Measurements from ENCODE around the gene CHCHD4. TPM values are rescaled to one million over a fixed set of nuclear protein-coding genes. Genes with fewer than 3 reads are reported as not detected.

Gene CHCHD4
- polyA plus RNA-seq, 1 donor (not counting 4 experiments of a cell fraction or from before 2014, with no cell fraction given), result 22.1 TPM

GRCh38 chr3:14161282-14161681 lies 36.6 kb upstream of the CHCHD4 start:
- dilution Hi-C loops (cut with MboI; ENCODE audit: extremely low pct_ligation_motif_present, low sequenced_read_pairs), result no loop called here
- no peak for TF ChIP-seq EZH2 (IDR thresholded peaks at IDR 0.05; ENCODE audit: low read length)
- no peak overlapping the region for H3K27ac ChIP-seq (ENCODE audit: control insufficient read depth, insufficient read depth, low read length)
- peaks cover 5% of the 10 kb centered on the region for H3K9me3 ChIP-seq (ENCODE audit: control insufficient read depth, low read depth, low read length)
- H3K79me2 ChIP-seq (ENCODE audit: control insufficient read depth, insufficient read depth, low read length), result peaks cover 12% of the 10 kb centered on the region
- no peaks in the 10 kb centered on the region for H4K20me1 ChIP-seq (ENCODE audit: control insufficient read depth, extremely low read depth, insufficient read depth, low read length)
- H3K4me2 ChIP-seq (ENCODE audit: control insufficient read depth, extremely low read depth, insufficient read depth, low read depth, low read length), result no peak overlapping the region
- H2AFZ ChIP-seq (ENCODE audit: control insufficient read depth, low read length), result no peak overlapping the region
- no peak overlapping the region for H3K9ac ChIP-seq (ENCODE audit: control insufficient read depth, extremely low read depth, insufficient read depth, low read length)
- no peak overlapping the region for H3K4me3 ChIP-seq (ENCODE audit: control insufficient read depth in 2 of 3, extremely low read depth in 1 of 3, insufficient read depth in 2 of 3, low read depth in 1 of 3, low read length in 3 of 3)
- H3K4me1 ChIP-seq (ENCODE audit: control insufficient read depth, extremely low read depth, insufficient read depth, low read length), result peaks cover 23% of the 10 kb centered on the region
- peaks cover 32 to 81% of the 10 kb centered on the region in 2 experiments for H3K36me3 ChIP-seq (ENCODE audit: control insufficient read depth in 2 of 2, extremely low read depth in 1 of 2, insufficient read depth in 2 of 2, low read length in 2 of 2)
- H3K27me3 ChIP-seq (ENCODE audit: control insufficient read depth, extremely low read depth, insufficient read depth, low read length), result no peaks in the 10 kb centered on the region
- FAIRE-seq, result no peak
- no peaks in the 10 kb centered on the region for H3K9me1 ChIP-seq (ENCODE audit: control insufficient read depth, extremely low read depth, insufficient read depth, low read length)
- DNase-seq (ENCODE audit: low read depth, low spot score), result no peak

- Histone ChIP-seq H4K20me1 (ENCODE audit: control insufficient read depth, extremely low read depth, insufficient read depth, low read length) (no peaks in the 10 kb centered on the region), H3K9ac (ENCODE audit: control insufficient read depth, extremely low read depth, insufficient read depth, low read length) (no peak overlapping the region), H3K79me2 (ENCODE audit: control insufficient read depth, insufficient read depth, low read length) (peaks cover 16% of the 10 kb centered on the region), H3K4me1 (ENCODE audit: control insufficient read depth, extremely low read depth, insufficient read depth, low read length) (peaks cover 29% of the 10 kb centered on the region), H3K27ac (ENCODE audit: control insufficient read depth, insufficient read depth, low read length) (no peak overlapping the region), H3K36me3 (ENCODE audit: control insufficient read depth in 2 of 2, extremely low read depth in 1 of 2, insufficient read depth in 2 of 2, low read length in 2 of 2) (peaks cover 22 to 71% of the 10 kb centered on the region in 2 experiments), H3K4me3 (ENCODE audit: control insufficient read depth in 2 of 3, extremely low read depth in 1 of 3, insufficient read depth in 2 of 3, low read depth in 1 of 3, low read length in 3 of 3) (no peak overlapping the region), H3K9me1 (ENCODE audit: control insufficient read depth, extremely low read depth, insufficient read depth, low read length) (no peaks in the 10 kb centered on the region), H3K4me2 (ENCODE audit: control insufficient read depth, extremely low read depth, insufficient read depth, low read depth, low read length) (no peak overlapping the region), H3K27me3 (ENCODE audit: control insufficient read depth, extremely low read depth, insufficient read depth, low read length) (no peaks in the 10 kb centered on the region), H3K9me3 (ENCODE audit: control insufficient read depth, low read depth, low read length) (peaks cover 5% of the 10 kb centered on the region), H2AFZ (ENCODE audit: control insufficient read depth, low read length) (no peak overlapping the region)
- dilution Hi-C loops (cut with MboI; ENCODE audit: extremely low pct_ligation_motif_present, low sequenced_read_pairs), result no loop called here
- no peak for FAIRE-seq
- no peak for TF ChIP-seq EZH2 (IDR thresholded peaks at IDR 0.05; ENCODE audit: low read length)
- no peak for TF ChIP-seq CTCF (optimal IDR thresholded peaks at IDR 0.05 in 1 of 3, IDR thresholded peaks at IDR 0.05 in 1 of 3, conservative IDR thresholded peaks at IDR 0.05 in 1 of 3; ENCODE audit: extremely low read depth in 1 of 3, insufficient read depth in 2 of 3, low read length in 3 of 3)
- no peak for DNase-seq (ENCODE audit: low read depth, low spot score)
These were observed 34.8 kb upstream of the CHCHD4 start for GRCh38 chr3:14159426-14159825.

- Histone ChIP-seq H3K27ac (ENCODE audit: control insufficient read depth, insufficient read depth, low read length) (no peak overlapping the region), H3K4me1 (ENCODE audit: control insufficient read depth, extremely low read depth, insufficient read depth, low read length) (peaks cover 29% of the 10 kb centered on the region)
- dilution Hi-C loops (cut with MboI; ENCODE audit: extremely low pct_ligation_motif_present, low sequenced_read_pairs), result no loop called here
These were observed 33.7 kb upstream of the CHCHD4 start for GRCh38 chr3:14158370-14158769.

More at GRCh38 chr3:14158370-14158769, 33.7 kb upstream of the CHCHD4 start:
- Histone ChIP-seq H4K20me1 (ENCODE audit: control insufficient read depth, extremely low read depth, insufficient read depth, low read length) (no peaks in the 10 kb centered on the region), H3K27me3 (ENCODE audit: control insufficient read depth, extremely low read depth, insufficient read depth, low read length) (no peaks in the 10 kb centered on the region), H3K79me2 (ENCODE audit: control insufficient read depth, insufficient read depth, low read length) (peaks cover 22% of the 10 kb centered on the region), H3K9ac (ENCODE audit: control insufficient read depth, extremely low read depth, insufficient read depth, low read length) (no peak overlapping the region), H3K4me2 (ENCODE audit: control insufficient read depth, extremely low read depth, insufficient read depth, low read depth, low read length) (no peak overlapping the region), H3K9me1 (ENCODE audit: control insufficient read depth, extremely low read depth, insufficient read depth, low read length) (no peaks in the 10 kb centered on the region), H3K36me3 (ENCODE audit: control insufficient read depth in 2 of 2, extremely low read depth in 1 of 2, insufficient read depth in 2 of 2, low read length in 2 of 2) (peaks cover 24 to 71% of the 10 kb centered on the region in 2 experiments), H2AFZ (ENCODE audit: control insufficient read depth, low read length) (no peak overlapping the region), H3K4me3 (ENCODE audit: control insufficient read depth in 2 of 3, extremely low read depth in 1 of 3, insufficient read depth in 2 of 3, low read depth in 1 of 3, low read length in 3 of 3) (no peak overlapping the region), H3K9me3 (ENCODE audit: control insufficient read depth, low read depth, low read length) (peaks cover 5% of the 10 kb centered on the region)
- TF ChIP-seq EZH2 (IDR thresholded peaks at IDR 0.05; ENCODE audit: low read length), result no peak
- no peak for TF ChIP-seq CTCF (optimal IDR thresholded peaks at IDR 0.05 in 1 of 3, IDR thresholded peaks at IDR 0.05 in 1 of 3, conservative IDR thresholded peaks at IDR 0.05 in 1 of 3; ENCODE audit: extremely low read depth in 1 of 3, insufficient read depth in 2 of 3, low read length in 3 of 3)
- FAIRE-seq (no peak), DNase-seq (ENCODE audit: low read depth, low spot score) (no peak)

Data from keratinocyte (primary cell).